PC-9 (cell line): ENCODE results near the gene DDX42.

Experiments
- EZH2 ChIP-seq: fragments of 200-600 bp; sonication (generic); IDR thresholded peaks from 2 replicates; pipeline ENCODE4 v1.8.0; 2017; ENCODE audit warnings: antibody characterized with exemption, low read depth
- TF ChIP-seq, protein P1 (sequence below): fragments of 200-600 bp; sonication (generic); conservative IDR thresholded peaks from 2 replicates; pipeline ENCODE4 v1.6.1; 2017; ENCODE audit warnings: mixed run types, antibody characterized with exemption, mild to moderate bottlenecking, moderate library complexity

DNA sequence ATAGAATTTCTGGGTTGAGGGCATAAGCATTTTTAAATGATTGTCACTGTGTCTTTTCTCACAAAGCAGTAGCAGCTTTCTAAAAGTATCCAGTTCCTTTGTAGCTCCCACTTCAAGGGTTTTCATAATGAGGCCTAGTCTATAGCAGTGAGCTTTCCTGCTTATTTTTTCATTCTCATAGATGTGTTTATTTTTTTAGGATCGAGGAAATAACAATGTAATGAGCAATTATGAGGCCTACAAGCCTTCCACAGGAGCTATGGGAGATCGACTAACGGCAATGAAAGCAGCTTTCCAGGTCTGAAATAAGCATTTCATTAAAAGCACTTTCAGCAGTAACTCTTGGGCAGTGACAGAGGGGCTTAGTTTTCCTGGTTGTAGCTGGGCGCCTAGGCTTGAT lies 42.7 kb downstream of the DDX42 start:
- TF ChIP-seq EZH2 = no peak
- TF ChIP-seq, protein P1, sequence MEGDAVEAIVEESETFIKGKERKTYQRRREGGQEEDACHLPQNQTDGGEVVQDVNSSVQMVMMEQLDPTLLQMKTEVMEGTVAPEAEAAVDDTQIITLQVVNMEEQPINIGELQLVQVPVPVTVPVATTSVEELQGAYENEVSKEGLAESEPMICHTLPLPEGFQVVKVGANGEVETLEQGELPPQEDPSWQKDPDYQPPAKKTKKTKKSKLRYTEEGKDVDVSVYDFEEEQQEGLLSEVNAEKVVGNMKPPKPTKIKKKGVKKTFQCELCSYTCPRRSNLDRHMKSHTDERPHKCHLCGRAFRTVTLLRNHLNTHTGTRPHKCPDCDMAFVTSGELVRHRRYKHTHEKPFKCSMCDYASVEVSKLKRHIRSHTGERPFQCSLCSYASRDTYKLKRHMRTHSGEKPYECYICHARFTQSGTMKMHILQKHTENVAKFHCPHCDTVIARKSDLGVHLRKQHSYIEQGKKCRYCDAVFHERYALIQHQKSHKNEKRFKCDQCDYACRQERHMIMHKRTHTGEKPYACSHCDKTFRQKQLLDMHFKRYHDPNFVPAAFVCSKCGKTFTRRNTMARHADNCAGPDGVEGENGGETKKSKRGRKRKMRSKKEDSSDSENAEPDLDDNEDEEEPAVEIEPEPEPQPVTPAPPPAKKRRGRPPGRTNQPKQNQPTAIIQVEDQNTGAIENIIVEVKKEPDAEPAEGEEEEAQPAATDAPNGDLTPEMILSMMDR = no peak
